Measurements from ENCODE around the gene CTDP1.

The CTDP1 gene

DNA sequence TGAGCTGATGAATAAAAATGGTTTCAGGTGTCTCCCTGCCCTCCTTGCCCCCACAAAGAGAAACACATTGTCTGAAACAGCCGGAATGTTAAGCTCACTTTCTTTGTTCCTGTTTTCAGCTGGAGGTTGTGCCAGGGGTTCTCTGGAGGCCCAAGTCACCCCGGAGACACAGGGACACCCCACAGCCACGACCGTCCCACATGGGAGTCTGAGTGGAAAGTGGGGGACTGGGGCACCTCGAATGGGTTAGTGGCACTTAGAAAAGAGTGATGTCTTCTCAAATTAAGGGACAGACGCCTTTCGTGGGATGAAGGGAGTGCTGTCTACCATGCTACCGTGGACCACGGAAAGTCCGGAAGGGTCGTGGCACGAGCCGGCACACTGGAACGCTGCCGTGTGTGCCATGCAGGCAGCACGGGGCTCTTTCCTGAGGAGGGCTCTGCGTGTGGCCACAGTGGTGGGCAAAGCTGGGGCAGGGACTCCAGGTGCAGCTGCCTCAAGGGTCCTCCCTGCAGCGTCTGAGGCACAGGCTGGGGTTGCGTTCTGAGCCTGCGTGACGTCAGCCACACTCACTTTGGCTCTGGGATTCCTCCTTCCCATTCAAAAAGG lies 39.4 kb upstream of the CTDP1 start (continued):
- TF ChIP-seq, protein P1, sequence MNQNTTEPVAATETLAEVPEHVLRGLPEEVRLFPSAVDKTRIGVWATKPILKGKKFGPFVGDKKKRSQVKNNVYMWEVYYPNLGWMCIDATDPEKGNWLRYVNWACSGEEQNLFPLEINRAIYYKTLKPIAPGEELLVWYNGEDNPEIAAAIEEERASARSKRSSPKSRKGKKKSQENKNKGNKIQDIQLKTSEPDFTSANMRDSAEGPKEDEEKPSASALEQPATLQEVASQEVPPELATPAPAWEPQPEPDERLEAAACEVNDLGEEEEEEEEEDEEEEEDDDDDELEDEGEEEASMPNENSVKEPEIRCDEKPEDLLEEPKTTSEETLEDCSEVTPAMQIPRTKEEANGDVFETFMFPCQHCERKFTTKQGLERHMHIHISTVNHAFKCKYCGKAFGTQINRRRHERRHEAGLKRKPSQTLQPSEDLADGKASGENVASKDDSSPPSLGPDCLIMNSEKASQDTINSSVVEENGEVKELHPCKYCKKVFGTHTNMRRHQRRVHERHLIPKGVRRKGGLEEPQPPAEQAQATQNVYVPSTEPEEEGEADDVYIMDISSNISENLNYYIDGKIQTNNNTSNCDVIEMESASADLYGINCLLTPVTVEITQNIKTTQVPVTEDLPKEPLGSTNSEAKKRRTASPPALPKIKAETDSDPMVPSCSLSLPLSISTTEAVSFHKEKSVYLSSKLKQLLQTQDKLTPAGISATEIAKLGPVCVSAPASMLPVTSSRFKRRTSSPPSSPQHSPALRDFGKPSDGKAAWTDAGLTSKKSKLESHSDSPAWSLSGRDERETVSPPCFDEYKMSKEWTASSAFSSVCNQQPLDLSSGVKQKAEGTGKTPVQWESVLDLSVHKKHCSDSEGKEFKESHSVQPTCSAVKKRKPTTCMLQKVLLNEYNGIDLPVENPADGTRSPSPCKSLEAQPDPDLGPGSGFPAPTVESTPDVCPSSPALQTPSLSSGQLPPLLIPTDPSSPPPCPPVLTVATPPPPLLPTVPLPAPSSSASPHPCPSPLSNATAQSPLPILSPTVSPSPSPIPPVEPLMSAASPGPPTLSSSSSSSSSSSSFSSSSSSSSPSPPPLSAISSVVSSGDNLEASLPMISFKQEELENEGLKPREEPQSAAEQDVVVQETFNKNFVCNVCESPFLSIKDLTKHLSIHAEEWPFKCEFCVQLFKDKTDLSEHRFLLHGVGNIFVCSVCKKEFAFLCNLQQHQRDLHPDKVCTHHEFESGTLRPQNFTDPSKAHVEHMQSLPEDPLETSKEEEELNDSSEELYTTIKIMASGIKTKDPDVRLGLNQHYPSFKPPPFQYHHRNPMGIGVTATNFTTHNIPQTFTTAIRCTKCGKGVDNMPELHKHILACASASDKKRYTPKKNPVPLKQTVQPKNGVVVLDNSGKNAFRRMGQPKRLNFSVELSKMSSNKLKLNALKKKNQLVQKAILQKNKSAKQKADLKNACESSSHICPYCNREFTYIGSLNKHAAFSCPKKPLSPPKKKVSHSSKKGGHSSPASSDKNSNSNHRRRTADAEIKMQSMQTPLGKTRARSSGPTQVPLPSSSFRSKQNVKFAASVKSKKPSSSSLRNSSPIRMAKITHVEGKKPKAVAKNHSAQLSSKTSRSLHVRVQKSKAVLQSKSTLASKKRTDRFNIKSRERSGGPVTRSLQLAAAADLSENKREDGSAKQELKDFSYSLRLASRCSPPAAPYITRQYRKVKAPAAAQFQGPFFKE (tag by site-specific recombination; IDR thresholded peaks at IDR 0.05; ENCODE audit: borderline replicate concordance): no peak
- TF ChIP-seq ZNF585B (tag by site-specific recombination; IDR thresholded peaks at IDR 0.05) (no peak), ZNF701 (tag by site-specific recombination; IDR thresholded peaks at IDR 0.05) (no peak)
- TF ChIP-seq, protein P2, sequence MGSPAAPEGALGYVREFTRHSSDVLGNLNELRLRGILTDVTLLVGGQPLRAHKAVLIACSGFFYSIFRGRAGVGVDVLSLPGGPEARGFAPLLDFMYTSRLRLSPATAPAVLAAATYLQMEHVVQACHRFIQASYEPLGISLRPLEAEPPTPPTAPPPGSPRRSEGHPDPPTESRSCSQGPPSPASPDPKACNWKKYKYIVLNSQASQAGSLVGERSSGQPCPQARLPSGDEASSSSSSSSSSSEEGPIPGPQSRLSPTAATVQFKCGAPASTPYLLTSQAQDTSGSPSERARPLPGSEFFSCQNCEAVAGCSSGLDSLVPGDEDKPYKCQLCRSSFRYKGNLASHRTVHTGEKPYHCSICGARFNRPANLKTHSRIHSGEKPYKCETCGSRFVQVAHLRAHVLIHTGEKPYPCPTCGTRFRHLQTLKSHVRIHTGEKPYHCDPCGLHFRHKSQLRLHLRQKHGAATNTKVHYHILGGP (tag by site-specific recombination; IDR thresholded peaks at IDR 0.05): no peak

DNA sequence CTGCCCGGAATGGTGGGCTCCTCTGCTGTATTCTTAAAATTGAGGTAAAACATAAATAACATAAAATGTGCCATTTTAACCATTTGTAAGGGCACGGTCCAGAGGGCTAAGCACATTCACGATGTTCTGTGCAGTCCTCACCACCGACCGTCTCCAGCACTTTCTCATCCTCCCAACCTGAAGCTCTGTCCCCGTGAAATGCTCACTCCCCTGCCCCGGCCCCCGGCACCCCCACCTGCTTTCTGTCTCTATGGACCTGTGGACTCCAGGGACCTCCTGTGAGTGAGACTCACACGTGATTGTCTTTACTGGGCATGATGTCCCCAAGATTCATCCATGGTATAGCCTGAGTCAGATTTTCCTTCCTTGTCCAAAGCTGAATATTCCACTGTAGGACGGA lies 38.7 kb upstream of the CTDP1 start:
- no peak overlapping the region for H3K27ac ChIP-seq (ENCODE audit: extremely low read depth, low read depth, low read length)
- no peak for TF ChIP-seq ZNF510 (tag by site-specific recombination; IDR thresholded peaks at IDR 0.05; ENCODE audit: insufficient replicate concordance)
- ChIA-PET CTCF (interaction anchor here (0.6 to 6.6 kb wide), 3 partner anchors 110 to 319 kb away, joined by 3 to 92 read pairs (median 3); no protein-coding TSS in a partner anchor), POLR2A (no interaction called here)
- H3K9me3 ChIP-seq (ENCODE audit: control insufficient read depth, insufficient read depth, low read depth, low read length): no peaks in the 10 kb centered on the region
- H3K4me3 ChIP-seq (ENCODE audit: low read depth, low read length): no peak overlapping the region
- no peaks in the 10 kb centered on the region; the same call in 1 of the 2 replicates for H3K4me1 ChIP-seq (ENCODE audit: control insufficient read depth, insufficient read depth, low read length)
- no peaks in the 10 kb centered on the region for H3K36me3 ChIP-seq (ENCODE audit: control insufficient read depth in 2 of 2, insufficient read depth in 1 of 2, low read length in 2 of 2)

DNA sequence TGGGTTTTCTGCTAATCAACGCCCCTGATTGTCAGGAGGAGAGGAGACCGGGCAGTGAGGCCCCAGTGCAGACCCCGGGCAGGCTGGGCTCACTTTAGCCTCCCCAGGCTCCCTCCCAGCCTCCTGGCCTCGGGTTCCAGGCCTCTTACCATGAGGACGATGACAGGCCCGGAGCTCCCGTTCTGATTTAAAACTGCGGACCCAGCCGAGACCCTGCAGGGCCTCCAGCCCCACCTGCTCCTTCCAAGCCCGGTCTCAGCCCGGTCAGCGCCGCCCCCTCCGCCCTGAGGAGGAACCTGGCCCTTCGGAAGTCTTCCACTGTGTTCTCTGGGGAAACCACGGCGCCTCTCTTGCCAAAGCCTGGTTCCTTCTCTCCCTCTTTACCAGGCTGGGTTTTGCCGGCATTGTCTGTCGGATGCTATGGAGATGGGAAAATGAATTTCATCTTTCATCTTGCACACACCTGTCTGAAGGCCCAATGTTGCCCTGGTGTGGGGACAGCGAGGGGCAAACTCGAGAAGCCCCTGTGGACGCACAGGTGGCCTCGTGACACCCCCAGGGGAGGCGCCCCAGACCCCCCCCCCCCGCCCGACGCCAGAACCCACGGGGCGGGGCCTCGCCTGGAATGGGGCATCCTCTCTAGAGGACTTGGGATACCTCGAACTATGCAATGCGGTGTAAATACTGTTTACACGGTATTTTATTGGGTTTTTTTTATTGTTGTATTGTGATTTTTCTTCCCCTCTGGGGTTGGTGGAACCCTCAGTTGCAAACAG lies 37.7 kb upstream of the CTDP1 start:
- CTCF ChIA-PET: interaction anchor here (0.7 to 6.6 kb wide), 5 partner anchors 27 to 262 kb away, joined by 3 to 92 read pairs (median 3); no protein-coding TSS in a partner anchor

DNA sequence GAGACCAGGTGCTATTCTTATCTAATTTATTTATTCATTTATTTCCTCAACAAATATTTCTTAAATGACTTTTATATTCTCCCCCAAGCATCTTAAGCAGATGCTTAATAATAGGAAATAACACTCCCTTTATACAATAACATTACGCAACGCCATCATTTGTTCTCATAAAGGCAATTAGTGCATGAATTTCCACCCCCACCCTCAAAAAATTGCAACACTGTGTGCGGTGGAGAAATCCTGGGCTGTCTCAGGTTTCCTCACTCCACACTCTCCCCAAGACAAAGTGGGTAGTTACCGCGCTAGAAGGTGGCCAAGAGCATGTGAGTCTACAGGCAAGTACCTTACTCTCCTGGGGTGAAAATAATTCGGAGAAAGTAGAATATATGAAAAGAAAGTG lies 37.0 kb upstream of the CTDP1 start:
- no peaks in the 10 kb centered on the region for H3K9me3 ChIP-seq (ENCODE audit: control insufficient read depth, insufficient read depth, low read depth, low read length)
- no peak overlapping the region for H3K27ac ChIP-seq (ENCODE audit: extremely low read depth, low read depth, low read length)
- no peaks in the 10 kb centered on the region; the same call in 1 of the 2 replicates for H3K4me1 ChIP-seq (ENCODE audit: control insufficient read depth, insufficient read depth, low read length)
- no peak overlapping the region for H3K4me3 ChIP-seq (ENCODE audit: low read depth, low read length)
- ChIA-PET CTCF (interaction anchor here (0.6 to 6.6 kb wide), 10 partner anchors 18 to 269 kb away, joined by 3 to 92 read pairs (median 3); no protein-coding TSS in a partner anchor), POLR2A (no interaction called here)
- H3K36me3 ChIP-seq (ENCODE audit: control insufficient read depth in 2 of 2, insufficient read depth in 1 of 2, low read length in 2 of 2): no peaks in the 10 kb centered on the region
- TF ChIP-seq ZNF248 (tag by site-specific recombination; IDR thresholded peaks at IDR 0.05) (no peak), GLI4 (tag by site-specific recombination; IDR thresholded peaks at IDR 0.05) (no peak), ZNF549 (tag by site-specific recombination; IDR thresholded peaks at IDR 0.05) (no peak), ZNF416 (tag by site-specific recombination; IDR thresholded peaks at IDR 0.05) (no peak)
- TF ChIP-seq, protein P2 (tag by site-specific recombination; IDR thresholded peaks at IDR 0.05): no peak
- TF ChIP-seq, protein P3, sequence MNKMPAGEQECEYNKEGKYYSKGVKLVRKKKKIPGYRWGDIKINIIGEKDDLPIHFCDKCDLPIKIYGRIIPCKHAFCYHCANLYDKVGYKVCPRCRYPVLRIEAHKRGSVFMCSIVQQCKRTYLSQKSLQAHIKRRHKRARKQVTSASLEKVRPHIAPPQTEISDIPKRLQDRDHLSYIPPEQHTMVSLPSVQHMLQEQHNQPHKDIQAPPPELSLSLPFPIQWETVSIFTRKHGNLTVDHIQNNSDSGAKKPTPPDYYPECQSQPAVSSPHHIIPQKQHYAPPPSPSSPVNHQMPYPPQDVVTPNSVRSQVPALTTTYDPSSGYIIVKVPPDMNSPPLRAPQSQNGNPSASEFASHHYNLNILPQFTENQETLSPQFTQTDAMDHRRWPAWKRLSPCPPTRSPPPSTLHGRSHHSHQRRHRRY (tag by site-specific recombination; IDR thresholded peaks at IDR 0.05): no peak
- TF ChIP-seq, protein P4, sequence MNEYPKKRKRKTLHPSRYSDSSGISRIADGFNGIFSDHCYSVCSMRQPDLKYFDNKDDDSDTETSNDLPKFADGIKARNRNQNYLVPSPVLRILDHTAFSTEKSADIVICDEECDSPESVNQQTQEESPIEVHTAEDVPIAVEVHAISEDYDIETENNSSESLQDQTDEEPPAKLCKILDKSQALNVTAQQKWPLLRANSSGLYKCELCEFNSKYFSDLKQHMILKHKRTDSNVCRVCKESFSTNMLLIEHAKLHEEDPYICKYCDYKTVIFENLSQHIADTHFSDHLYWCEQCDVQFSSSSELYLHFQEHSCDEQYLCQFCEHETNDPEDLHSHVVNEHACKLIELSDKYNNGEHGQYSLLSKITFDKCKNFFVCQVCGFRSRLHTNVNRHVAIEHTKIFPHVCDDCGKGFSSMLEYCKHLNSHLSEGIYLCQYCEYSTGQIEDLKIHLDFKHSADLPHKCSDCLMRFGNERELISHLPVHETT (tag by site-specific recombination; IDR thresholded peaks at IDR 0.05): no peak
- TF ChIP-seq, protein P5, sequence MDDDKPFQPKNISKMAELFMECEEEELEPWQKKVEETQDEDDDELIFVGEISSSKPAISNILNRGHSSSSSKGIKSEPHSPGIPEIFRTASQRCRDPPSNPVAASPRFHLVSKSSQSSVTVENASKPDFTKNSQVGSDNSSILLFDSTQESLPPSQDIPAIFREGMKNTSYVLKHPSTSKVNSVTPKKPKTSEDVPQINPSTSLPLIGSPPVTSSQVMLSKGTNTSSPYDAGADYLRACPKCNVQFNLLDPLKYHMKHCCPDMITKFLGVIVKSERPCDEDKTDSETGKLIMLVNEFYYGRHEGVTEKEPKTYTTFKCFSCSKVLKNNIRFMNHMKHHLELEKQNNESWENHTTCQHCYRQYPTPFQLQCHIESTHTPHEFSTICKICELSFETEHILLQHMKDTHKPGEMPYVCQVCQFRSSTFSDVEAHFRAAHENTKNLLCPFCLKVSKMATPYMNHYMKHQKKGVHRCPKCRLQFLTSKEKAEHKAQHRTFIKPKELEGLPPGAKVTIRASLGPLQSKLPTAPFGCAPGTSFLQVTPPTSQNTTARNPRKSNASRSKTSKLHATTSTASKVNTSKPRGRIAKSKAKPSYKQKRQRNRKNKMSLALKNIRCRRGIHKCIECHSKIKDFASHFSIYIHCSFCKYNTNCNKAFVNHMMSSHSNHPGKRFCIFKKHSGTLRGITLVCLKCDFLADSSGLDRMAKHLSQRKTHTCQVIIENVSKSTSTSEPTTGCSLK (tag by site-specific recombination; IDR thresholded peaks at IDR 0.05): no peak

More for the DNA sequence above, 37.7 kb upstream of the CTDP1 start:
- Histone ChIP-seq H3K9me3 (ENCODE audit: control insufficient read depth, insufficient read depth, low read depth, low read length) (no peaks in the 10 kb centered on the region), H3K4me3 (ENCODE audit: low read depth, low read length) (no peak overlapping the region), H3K36me3 (ENCODE audit: control insufficient read depth in 2 of 2, insufficient read depth in 1 of 2, low read length in 2 of 2) (no peaks in the 10 kb centered on the region), H3K27ac (ENCODE audit: extremely low read depth, low read depth, low read length) (no peak overlapping the region), H3K4me1 (ENCODE audit: control insufficient read depth, insufficient read depth, low read length) (no peaks in the 10 kb centered on the region; the same call in 1 of the 2 replicates)
- no peak for TF ChIP-seq ZNF19 (tag by site-specific recombination; IDR thresholded peaks at IDR 0.05; ENCODE audit: low read depth)
- TF ChIP-seq ZNF707 (tag by site-specific recombination; IDR thresholded peaks at IDR 0.05): no peak
- POLR2A ChIA-PET: no interaction called here

Measured in HEK293 (cell line).